ENCODE results near the gene ARHGEF28.

- no peak for TF ChIP-seq CTCF (IDR thresholded peaks at IDR 0.05)
- TF ChIP-seq EZH2 (IDR thresholded peaks at IDR 0.05): no peak
- TF ChIP-seq EZH2phosphoT487 (IDR thresholded peaks at IDR 0.05): no peak
Measured at GRCh38 chr5:73952872-73953271, 326.9 kb downstream of the ARHGEF28 start.
